Astrocyte of the spinal cord (primary cell): ENCODE data around the gene NUDT16L1.

ENCODE experiments used
- DNase-seq: peaks from one replicate; pipeline ENCODE4 v3.0.0; 2011; ENCODE audit warnings: low read depth, low spot score
- H3K4me3 ChIP-seq: 2 replicates; pipeline ENCODE4 v1.5.1; 2011; ENCODE audit warnings: low read depth, mild to moderate bottlenecking, low read length, moderate library complexity
- CTCF ChIP-seq: IDR thresholded peaks from 2 replicates; pipeline ENCODE4 v1.5.1; 2012; ENCODE audit warnings: low read depth, mild to moderate bottlenecking, low read length, inconsistent platforms
- in situ Hi-C: cut with HindIII; loops from 2 replicates; pipeline ENCODE4 v1.10.0; 2017; ENCODE audit warnings: low sequenced_read_pairs

Gene NUDT16L1

DNA sequence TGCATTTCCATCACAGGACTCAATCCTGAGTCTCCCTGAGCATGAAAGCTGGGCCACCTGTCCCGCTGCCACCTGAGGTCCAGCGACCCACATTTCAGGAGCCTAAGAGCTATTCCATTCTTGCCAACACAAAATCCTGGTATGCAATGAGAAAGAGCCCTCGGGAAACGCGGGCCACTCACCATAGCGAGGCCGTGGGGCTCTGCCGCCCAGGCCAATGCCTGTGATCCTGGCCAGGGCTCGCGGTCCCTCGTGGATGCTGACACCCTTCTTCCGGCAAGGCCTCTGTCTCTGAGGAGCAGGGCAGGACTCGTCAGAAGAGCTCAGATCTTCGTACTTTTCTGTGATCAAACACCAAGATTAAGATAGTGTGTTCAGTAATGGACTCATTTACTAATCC is 11.6 kb downstream of the NUDT16L1 start:
- no peak overlapping the region for H3K4me3 ChIP-seq
- no peak for DNase-seq
- in situ Hi-C loops = no loop called here
- no peak for TF ChIP-seq CTCF

- no peak for DNase-seq
- TF ChIP-seq CTCF = no peak
- no peak overlapping the region for H3K4me3 ChIP-seq
- in situ Hi-C loops = no loop called here
Observed at GRCh38 chr16:4706871-4707270, 13.5 kb downstream of the NUDT16L1 start.

- in situ Hi-C loops = no loop called here
- TF ChIP-seq CTCF = no peak
- no peak overlapping the region for H3K4me3 ChIP-seq
- DNase-seq = no peak
Observed at GRCh38 chr16:4709481-4709880, 16.1 kb downstream of the NUDT16L1 start.

DNA sequence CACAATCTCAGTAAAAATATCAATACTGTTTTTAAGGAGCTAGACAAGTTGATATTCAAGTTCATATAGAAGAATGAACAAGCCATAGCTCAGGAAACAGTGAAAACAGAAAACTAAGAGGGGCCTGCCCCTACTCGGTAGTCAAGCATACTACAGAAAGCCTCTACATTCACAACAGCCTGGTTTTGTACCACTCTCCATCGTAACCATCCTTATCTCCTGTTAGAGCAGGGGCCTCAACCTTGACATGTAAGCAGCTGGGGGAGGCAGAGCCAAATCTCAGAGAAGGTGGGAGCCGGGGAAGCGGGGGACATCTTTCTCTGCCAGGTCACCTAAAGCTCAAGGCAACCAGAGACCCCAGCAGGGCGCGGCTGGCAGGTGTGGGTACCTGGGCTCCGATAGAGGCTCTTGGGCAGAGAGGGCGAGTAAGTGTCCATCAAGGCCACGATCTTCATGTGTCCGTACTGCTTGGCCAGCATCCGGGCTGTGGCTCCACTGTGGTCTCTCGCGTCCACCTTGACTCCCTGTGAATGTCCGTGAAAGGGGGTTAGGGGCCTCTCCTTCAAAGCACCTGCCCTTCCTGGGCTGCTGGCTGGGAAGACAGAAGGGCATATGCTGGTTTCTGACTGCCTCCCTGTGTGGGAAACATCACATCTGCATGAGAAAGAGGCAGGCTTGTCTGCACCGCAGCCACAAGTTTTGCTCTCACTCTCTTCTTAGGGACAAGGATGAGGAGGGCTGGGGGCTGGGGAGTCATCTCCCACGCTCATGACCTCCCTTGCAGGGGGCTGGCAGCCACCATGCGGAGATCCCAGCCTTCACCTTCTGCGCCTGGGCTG is 20.5 kb downstream of the NUDT16L1 start:
- DNase-seq = no peak
- TF ChIP-seq CTCF = no peak
- in situ Hi-C loops = no loop called here
- no peak overlapping the region for H3K4me3 ChIP-seq

- DNase-seq = no peak
- in situ Hi-C loops = no loop called here
Observed at GRCh38 chr16:4714996-4715395, 21.6 kb downstream of the NUDT16L1 start.

GRCh38 chr16:4718466-4718865 is 25.1 kb downstream of the NUDT16L1 start:
- no peak overlapping the region for H3K4me3 ChIP-seq
- in situ Hi-C loops = no loop called here
- no peak for TF ChIP-seq CTCF
- DNase-seq = no peak

More at GRCh38 chr16:4714996-4715395, 21.6 kb downstream of the NUDT16L1 start:
- no peak overlapping the region for H3K4me3 ChIP-seq
- no peak for TF ChIP-seq CTCF
